DMS153 (cell line): ENCODE measurements around the gene CDCA3.
"Not testable (repeated sequence)": the region's sequence is repeated elsewhere in the genome, so short reads cannot be mapped to it uniquely, and the experiment has no call there.

Experiments used
- DNase-seq: peaks from one replicate; lab custom pipeline; 2025; lab: John Stamatoyannopoulos, UW

Gene CDCA3

DNA sequence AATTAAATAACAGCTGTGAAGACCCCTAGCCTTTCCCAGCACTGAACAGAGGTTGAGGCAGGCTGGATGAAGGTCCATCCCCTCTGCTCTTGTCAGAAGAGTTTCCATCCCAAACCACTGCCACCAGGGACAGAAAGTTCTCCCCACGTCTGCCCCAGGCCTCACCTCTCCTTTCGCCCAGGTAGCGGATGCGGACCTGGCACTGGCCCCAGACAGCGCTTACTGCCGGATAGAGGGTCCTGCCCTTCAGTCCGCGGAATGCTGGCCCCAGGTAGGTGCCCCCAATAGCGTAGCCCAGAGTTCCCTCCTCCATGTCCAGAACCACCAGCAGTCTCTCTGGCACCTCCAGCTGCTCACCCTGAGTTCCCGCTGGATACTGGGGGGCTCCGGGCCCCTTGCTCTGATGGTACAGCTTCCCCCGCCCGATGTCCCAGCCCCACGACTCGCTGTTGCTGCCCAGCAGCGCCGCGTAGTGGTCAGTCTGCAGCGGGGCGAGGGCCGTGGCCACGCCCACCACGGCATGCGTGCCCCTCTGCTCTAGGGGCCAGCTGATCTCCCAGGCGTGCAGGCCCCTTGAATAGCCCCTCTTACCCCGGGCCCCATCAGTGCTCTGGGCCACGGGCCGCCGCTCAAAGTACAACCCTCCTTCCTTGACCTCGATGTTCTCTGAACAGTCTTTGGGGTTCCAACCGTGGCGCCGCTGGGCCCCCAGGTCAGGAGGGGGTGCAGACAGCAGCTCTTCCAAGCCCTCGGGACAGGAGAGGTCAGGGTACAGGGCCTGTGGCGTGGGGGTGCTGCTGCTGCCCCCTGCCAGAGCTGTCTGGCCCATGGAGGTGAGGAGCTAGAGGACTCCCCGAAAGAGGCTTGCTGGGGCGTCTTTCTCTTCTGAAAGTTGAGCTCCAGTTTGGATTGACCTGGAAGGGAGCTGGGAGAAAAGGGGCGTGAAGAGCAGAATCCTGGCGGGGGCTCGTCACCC lies 21.3 kb upstream of the CDCA3 start:
- DNase-seq, result peak; percentile 40

DNA sequence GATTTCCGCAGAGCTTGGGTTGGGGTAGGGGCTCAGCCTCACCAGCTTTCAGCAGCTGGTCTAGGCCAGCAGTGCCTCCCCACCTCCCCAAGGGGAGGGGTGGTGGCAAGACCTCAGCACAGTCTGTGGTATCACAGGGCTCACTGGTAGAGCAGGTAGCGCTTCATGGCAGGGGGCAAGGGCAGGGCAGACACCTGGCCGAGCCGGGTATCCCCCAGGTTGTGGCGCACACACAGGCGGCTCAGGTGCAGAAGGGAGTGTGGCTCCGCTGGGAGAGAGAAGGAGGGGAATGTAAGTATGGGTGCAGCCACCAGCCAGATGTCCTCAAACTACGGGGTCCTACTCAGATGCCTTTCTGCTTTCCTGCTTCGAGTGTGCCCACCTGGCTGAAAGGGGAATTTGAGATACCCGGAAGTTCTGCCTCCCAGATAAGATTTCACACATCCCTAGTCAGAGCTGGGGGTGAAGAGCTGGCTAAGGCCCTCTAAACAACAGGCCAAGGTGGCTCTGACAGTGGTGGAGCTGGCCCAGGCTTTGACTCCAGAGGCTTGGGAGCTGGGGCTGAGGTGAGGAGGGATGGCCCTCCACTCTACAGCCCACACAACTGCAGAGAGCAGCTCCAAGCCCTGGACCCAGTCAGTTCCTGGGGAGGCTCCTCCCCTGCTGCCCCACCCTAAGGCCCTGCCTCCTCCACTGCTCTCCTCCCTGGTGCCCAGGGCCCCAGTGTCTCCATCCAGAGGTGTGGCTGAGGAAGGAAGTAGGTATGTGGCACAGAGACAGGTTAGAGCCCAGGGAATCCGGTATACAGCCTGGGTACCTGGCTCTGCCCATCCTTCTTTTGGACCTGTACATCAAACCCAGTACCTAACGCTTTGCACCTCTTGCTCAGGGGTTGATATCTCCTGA lies 20.2 kb upstream of the CDCA3 start:
- peak; percentile 35 for DNase-seq

DNA sequence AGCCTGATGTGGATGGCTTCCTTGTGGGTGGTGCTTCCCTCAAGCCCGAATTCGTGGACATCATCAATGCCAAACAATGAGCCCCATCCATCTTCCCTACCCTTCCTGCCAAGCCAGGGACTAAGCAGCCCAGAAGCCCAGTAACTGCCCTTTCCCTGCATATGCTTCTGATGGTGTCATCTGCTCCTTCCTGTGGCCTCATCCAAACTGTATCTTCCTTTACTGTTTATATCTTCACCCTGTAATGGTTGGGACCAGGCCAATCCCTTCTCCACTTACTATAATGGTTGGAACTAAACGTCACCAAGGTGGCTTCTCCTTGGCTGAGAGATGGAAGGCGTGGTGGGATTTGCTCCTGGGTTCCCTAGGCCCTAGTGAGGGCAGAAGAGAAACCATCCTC lies 19.2 kb upstream of the CDCA3 start:
- not testable (repeated sequence) for DNase-seq

DNA sequence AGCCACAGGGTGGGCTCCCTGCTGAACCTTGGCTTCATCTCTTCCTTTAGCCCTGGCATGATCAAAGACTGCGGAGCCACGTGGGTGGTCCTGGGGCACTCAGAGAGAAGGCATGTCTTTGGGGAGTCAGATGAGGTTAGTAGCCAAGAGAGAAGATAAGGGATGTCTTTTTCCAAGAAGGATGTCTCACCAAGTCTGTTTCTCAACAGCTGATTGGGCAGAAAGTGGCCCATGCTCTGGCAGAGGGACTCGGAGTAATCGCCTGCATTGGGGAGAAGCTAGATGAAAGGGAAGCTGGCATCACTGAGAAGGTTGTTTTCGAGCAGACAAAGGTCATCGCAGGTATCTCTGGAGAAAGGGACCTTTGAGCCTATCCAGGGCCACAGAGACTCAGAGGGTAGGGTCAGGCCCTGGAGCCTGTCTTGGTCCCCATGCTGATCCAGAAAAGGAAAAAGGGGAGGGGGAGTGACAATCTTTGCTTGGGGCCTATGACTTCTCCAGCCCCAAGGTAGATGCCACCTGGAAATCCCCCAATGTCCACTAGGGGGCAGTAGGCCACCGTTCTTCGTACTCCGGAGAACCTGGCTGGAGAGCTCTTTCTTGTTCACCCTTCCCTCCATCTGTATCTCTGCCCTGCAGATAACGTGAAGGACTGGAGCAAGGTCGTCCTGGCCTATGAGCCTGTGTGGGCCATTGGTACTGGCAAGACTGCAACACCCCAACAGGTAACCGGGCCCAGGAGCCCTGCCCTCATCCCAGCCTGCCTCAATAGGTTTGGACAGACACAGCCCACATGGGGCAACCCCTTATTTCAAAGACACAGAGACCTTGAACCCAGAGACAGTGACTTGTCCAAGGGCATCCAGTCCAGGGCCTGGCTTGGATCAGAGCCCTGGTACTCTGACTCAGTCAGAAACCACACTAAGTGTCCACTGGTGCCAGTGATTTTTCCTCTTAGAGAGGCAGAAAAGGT lies 18.2 kb upstream of the CDCA3 start:
- peak; percentile 52 for DNase-seq

DNA sequence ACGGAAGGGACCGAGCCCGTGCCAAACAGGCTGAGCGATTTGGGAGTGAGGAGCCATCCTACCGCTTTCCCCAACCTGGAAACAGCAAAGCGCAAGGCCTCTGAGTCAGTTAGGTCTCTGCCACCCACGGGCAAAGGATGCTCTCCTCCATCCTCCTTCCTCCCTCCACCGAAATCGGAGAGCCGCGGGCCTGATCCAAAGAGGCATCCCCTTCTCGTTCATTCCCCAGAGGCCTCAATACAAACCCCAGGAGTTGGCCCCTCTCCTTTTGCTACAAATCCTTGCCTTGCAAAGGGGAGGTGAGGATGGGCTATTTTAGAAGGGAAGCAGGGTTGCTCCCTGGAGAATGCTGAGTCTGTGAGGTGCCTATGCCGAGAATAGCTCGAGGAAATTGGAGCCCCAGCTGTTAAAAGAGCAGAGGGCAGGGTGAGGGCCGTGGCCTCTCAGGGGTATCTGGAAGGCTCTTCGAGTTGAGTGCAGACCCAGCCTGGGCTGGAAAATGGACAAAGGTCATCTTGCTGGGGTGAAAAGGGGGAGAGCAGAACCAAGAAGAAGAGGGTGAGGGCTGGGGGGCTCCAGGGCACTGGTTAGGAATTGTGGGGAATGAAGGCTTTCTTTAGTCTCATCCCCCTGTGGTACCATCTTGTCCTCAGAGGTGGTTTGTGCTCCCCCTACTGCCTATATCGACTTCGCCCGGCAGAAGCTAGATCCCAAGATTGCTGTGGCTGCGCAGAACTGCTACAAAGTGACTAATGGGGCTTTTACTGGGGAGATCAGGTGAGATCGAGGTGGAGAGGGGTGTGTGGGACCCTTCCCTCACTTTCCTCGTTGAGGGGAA lies 17.3 kb upstream of the CDCA3 start:
- DNase-seq, result no peak

DNA sequence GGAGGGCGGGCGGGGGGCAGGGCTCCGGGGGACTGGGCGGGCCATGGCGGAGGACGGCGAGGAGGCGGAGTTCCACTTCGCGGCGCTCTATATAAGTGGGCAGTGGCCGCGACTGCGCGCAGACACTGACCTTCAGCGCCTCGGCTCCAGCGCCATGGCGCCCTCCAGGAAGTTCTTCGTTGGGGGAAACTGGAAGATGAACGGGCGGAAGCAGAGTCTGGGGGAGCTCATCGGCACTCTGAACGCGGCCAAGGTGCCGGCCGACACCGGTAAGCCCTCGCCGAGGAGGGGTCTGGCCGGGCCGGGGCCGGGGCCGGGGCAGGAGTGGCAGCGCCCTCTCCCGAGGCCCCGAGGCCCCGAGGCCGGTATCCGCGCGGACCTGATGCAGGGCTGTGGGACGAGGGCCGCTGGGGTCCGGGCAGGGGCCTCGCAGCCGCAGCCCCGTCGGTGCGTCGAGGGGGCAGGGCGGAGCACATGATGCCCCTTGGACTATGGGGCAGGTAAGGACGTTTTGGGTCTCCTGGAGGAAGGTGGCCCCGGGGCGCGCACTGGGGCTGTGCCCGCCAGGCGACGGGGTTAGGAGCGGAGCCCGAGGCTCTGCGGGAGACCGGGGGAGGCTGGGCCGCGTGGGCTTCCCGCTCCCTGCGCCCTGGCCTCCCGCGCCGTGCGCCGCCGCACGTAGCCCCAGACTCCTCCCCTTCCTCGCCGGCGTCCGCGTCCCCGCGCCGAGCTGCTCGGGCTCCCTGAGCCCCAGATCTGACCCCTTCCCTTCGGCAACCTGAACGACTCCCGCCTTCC lies 16.5 kb upstream of the CDCA3 start, which contains the start of gene TPI1:
TSS of gene TPI1 (plus strand) at position 119 of the 798 bp plus-strand sequence. CDS start at position 155, 36 bp downstream.
- DNase-seq, result peak; percentile 27

DNA sequence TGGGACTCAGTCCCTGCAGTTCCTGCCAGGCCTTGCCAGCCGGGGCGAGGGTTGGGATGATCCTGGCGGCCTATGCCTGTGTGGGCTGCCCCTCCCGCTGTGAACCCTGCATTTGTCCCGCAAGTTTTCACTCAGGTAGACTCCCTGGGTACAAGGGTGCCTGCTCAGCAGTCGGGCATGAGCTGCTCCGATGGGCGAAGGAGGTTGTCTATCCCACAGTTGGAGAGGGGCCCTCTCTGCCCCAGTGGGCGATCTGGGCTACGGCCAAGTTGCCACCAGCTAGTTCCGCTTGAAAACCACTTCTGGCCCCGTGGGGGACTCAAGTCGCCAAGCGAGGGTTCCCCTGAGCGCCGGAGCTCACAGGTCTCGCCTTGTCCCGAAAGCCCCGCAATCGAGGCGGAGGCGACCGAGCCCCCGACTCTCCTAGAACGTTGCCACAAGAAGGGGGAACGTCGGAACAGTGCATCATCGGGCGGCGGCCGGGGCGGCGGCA lies 15.9 kb upstream of the CDCA3 start:
- no peak for DNase-seq

DNA sequence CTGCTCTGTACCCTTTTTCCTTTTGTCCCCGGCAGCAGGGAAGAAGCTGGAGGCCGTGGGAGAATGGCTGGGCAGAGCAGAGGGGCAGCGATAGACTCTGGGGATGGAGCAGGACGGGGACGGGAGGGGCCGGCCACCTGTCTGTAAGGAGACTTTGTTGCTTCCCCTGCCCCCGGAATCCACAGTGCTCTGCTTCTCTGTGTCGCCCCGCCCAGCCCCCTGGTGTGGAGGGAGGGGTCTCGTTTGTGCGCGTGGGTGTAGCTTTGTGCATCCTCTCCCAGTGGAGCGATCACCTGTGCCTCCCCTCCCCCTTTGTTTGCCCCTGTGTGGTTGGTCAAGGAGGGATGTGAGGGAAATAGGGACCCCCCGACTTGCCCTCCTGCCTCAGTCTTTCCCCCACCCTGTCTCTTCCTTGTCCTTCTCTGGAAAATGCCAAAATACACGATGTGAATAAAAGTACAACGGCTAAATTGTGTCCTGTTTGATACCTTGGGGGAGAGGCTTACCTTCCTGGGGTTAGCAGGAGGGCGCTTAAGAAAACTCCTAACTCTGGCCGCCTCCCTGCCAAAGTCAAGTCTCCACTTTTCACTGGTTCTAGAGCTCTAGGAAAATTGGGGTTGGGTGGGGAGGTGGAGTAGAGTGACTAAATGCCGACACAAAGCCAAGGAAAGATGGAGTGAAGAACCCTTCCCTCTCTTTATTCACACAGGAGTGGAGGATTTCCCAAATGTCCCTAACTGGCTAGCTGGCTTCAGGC lies 15.3 kb upstream of the CDCA3 start:
- no peak for DNase-seq

DNA sequence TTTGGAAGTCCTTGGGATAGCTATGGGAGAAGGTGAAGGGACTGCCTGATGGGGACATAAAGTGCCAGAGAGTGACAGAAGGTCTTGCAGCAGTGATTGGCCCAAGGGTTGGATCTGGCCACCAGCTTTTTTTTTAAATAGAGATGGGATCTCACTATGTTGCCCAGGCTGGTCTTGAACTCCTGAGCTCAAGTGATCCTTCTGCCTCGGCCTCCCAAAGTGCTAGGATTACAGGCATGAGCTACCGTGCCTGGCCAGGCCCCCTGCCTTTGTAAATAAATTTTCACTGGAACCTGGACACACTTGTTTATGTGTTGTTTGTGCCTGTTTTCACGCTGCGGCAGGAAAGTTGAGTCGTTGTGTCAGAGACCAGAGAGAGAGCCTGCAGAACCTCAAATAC lies 14.2 kb upstream of the CDCA3 start:
- DNase-seq, result not testable (repeated sequence)

DNA sequence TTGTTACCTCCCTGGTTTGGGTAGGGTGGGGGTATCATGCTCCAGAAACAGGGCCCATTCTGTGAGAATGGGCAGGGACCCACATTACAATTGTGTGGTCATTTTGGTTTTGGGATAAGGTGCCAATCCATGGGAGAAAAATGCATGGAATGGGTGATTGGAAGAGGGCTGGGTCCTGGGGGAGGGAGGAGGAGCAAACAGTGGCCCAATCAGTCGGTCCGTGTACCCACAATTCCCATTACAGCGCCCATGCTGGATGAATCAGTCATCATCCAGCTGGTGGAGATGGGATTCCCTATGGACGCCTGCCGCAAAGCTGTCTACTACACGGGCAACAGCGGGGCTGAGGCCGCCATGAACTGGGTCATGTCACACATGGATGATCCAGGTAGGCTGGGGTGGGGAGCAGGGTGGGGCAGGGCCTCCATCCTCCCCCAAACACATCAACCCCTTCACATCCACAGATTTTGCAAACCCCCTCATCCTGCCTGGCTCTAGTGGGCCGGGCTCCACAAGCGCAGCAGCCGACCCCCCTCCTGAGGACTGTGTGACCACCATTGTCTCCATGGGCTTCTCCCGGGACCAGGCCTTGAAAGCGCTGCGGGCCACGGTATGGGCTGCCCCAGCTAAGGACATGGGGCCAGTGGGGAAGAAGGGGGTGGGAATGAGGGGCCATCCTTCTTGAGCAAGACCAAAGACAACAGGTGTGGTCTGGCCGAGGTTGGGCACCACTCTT lies 12.7 kb upstream of the CDCA3 start:
- DNase-seq, result no peak

DNA sequence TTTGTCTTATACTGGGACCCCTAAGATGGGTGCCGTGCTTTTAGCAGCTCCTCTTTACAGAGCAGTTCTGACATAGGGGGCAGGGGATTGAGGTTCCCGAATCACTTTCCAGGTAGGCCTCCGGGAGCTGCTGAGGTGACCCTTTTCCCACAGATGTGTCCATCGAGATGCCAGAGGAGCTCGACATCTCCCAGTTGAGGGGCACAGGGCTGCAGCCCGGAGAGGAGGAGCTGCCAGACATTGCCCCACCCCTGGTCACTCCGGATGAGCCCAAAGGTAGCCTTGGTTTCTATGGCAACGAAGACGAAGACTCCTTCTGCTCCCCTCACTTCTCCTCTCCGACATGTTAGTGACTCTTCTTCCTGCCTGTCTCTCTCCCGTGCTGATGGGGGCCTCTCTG lies 11.9 kb upstream of the CDCA3 start:
- DNase-seq, result no peak

DNA sequence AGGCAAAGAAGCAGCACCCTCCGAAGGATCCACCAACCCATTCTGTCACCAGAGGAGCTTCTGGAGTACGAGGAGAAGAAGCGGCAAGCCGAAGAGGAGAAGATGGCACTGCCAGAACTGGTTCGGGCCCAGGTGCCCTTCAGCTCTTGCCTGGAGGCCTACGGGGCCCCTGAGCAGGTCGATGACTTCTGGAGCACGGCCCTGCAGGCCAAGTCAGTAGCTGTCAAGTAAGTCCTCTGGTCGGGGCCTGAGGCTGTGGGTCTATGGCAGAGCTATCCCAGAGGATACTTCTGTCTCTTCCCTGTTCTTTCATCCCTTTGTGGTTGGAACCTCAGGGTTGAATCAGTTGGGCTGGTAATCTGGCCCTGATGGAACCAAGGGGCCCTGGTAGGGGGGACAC lies 10.3 kb upstream of the CDCA3 start:
- no peak for DNase-seq

DNA sequence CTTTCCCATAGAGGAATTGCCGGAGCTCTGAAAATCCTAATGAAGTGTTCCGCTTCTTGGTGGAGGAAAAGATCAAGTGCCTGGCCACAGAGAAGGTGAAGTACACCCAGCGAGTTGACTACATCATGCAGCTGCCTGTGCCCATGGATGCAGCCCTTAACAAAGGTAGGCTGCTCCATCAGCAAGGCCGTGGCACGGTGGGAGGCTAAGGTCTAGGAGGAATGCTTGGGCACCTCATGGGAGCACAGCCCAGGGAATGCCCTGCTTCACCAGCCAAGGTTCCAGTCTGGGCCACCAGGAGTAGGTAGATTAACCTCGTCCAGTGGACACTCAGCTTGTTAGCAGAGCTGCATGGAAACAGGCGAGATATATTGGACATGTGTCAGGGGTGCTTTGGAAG lies 9.9 kb upstream of the CDCA3 start:
- DNase-seq, result no peak

DNA sequence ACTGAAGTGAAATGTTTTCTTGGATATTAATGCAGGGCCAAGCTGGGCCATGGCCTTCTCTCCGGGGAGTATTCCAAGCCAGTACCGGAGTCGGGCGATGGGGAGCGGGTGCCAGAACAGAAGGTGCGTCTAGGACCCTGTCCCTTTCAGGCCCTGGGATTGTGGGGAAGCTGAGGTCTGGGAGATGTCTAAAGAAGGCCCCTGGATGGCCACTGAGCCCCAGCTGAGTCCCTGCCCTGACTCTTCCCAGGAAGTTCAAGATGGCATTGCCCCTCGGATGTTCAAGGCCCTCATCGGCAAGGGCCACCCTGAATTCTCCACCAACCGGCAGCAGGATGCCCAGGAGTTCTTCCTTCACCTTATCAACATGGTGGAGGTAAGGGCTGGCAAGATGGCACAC lies 9.0 kb upstream of the CDCA3 start:
- DNase-seq, result no peak

DNA sequence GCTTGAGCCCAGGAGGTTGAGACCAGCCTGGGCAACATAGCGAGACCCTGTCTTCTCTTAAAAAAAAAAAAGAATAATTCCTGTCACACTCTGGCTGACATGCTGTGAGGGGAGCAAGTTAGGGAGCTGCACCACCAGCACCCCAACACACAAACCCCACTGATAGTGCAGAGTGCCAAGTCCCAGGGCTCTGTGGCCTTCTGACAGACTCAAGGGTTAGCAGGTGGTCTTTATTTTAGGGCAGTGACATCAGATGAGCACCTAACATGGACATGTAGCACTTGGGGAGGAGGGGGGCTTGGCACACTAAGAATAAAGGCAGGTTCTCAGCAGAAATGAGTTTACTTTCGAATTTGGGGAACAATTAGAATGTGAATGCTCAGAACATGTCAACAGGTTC lies 7.7 kb upstream of the CDCA3 start:
- no peak for DNase-seq

DNA sequence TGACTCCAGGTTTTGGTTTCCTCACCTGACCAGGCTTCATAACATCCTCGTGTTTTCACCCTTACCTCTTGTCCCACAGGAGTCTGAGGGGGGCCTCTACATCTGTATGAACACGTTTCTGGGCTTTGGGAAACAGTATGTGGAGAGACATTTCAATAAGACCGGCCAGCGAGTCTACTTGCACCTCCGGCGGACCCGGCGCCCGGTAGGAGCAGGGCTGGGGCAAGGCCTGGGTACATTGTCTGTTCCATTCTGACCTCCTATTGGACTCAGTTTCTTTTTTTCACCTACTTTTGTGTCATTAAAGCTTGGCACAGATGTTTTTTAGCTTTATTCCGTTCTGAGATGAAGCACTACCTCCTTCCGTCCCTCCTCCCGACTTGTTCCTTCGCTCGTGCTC lies 4.2 kb upstream of the CDCA3 start:
- no peak for DNase-seq

DNA sequence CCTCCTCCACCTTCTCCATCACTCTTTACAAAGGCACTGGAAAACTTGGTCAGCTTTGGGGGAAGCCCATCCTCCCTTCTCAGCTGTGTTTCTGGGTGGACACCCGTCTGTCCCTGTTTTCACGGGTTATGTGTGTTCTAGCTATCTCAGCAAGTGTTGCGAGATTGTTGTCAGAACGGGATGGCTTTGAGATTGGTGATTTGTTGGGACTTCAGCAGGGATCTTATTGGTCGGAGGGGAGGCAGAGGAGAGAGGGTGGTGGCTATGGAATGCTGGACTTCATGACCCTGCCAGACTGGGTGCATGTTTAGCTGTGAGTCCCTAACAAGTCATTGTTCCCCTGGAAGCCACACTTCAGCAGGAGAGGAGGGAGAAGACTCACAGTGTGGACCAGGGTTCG lies 3.0 kb upstream of the CDCA3 start:
- no peak for DNase-seq

DNA sequence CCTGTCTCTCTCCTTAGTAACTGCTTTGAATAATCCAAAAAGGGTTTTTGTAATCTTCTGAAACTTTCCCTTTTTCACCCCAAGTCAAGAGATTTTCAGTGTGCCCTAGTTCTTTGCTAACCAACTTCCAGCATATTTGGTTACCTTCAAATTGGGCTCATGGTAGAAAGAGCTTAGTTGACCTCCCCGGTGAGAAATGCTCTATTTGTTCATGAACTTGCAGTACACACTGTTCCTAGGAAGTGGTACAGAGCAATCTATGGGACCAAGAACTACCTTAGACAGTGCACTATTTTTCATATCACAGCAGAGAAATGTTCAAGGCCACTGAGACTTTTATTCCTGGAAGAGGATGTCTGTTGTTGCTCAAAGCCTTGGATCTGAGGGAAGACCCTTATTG lies 2.5 kb upstream of the CDCA3 start:
- DNase-seq, result no peak
